Endothelial cell of umbilical vein (primary cell): ENCODE data around the gene NABP1.

Experiments
- POLR2A ChIP-seq: IDR thresholded peaks from 2 replicates; pipeline ENCODE4 v1.6.1; 2012; ENCODE audit warnings: low read depth, mild to moderate bottlenecking, control low read depth, low read length
- POLR2AphosphoS5 ChIP-seq: IDR thresholded peaks from 2 replicates; pipeline ENCODE4 v1.6.1; 2012; ENCODE audit warnings: low read depth, mild to moderate bottlenecking, control low read depth, low read length, moderate library complexity; ENCODE audit not compliant: insufficient read depth
- TF ChIP-seq, protein P1 (sequence below), 2 donors: IDR thresholded peaks; 1 replicate in 1 of 2; 2 replicates in 1 of 2; pipeline ENCODE4 v1.5.1; 2011; ENCODE audit warnings: low read length in 2 of 2, mild to moderate bottlenecking in 2 of 2, moderate library complexity in 2 of 2, control low read depth in 1 of 2, inconsistent platforms in 1 of 2, low read depth in 1 of 2; ENCODE audit not compliant: insufficient read depth in 1 of 2; ENCODE audit errors: extremely low read depth in 1 of 2

- TF ChIP-seq, protein P1, sequence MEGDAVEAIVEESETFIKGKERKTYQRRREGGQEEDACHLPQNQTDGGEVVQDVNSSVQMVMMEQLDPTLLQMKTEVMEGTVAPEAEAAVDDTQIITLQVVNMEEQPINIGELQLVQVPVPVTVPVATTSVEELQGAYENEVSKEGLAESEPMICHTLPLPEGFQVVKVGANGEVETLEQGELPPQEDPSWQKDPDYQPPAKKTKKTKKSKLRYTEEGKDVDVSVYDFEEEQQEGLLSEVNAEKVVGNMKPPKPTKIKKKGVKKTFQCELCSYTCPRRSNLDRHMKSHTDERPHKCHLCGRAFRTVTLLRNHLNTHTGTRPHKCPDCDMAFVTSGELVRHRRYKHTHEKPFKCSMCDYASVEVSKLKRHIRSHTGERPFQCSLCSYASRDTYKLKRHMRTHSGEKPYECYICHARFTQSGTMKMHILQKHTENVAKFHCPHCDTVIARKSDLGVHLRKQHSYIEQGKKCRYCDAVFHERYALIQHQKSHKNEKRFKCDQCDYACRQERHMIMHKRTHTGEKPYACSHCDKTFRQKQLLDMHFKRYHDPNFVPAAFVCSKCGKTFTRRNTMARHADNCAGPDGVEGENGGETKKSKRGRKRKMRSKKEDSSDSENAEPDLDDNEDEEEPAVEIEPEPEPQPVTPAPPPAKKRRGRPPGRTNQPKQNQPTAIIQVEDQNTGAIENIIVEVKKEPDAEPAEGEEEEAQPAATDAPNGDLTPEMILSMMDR (IDR thresholded peaks at IDR 0.05; ENCODE audit: extremely low read depth in 1 of 2, insufficient read depth in 1 of 2, low read depth in 1 of 2, low read length in 2 of 2), result peak; percentile 61 to 72
- TF ChIP-seq POLR2A (peak; percentile 71), POLR2AphosphoS5 (peak; percentile 37)
Measured at GRCh38 chr2:191691016-191691735, 13.2 kb downstream of the NABP1 start.
